IMR-90 (cell line): ENCODE results near the gene OR6S1. TPM values are rescaled to one million over a fixed set of nuclear protein-coding genes. Genes with fewer than 3 reads are reported as not detected.

Source experiments
- ATAC-seq: fragments of 200-7000 bp; cut with Tn5 transposase; 2 replicates; pipeline ENCODE4 v1.9.1; 2020; ENCODE audit warnings: low read depth, mild to moderate bottlenecking, moderate library complexity
- BruUV-seq: library from RNA; stranded (reverse); fragments of 400-500 nt; replicated peaks from 2 replicates; lab custom pipeline; 2021; lab: Mats Ljungman, UMichigan
- CTCF ChIA-PET: fragments of 300-600 bp; formaldehyde crosslinking; extraction: SDS; loops from one replicate; lab custom pipeline; 2021; ENCODE audit warnings: antibody characterized with exemption; lab: Yijun Ruan, JAX
- POLR2A ChIA-PET: fragments of 300-600 bp; sonication (Branson Sonifier 250); formaldehyde crosslinking; loops from one replicate; lab custom pipeline; 2022; ENCODE audit warnings: antibody characterized with exemption; ENCODE audit not compliant: unreplicated experiment; lab: Charles Lee
- DNase-seq: peaks from one replicate; pipeline ENCODE4 v3.0.0; 2013
- H2AFZ ChIP-seq: replicated peaks from 2 replicates; pipeline ENCODE3; 2013; ENCODE audit warnings: low read length, mild to moderate bottlenecking; ENCODE audit not compliant: poor library complexity
- H2AK5ac ChIP-seq: 2 replicates; pipeline ENCODE4 v1.6.1; 2013; ENCODE audit warnings: low read depth, low read length, inconsistent platforms
- H2AK9ac ChIP-seq: replicated peaks from 2 replicates; pipeline ENCODE3; 2013; ENCODE audit warnings: mild to moderate bottlenecking, low read depth, low read length, moderate library complexity; ENCODE audit not compliant: poor library complexity
- H2BK120ac ChIP-seq: 2 replicates; pipeline ENCODE4 v1.6.1; 2013; ENCODE audit warnings: low read depth, low read length, inconsistent platforms
- H2BK15ac ChIP-seq: 3 replicates; pipeline ENCODE4 v1.6.1; 2013; ENCODE audit warnings: low read depth, low read length, inconsistent platforms
- H2BK20ac ChIP-seq: 2 replicates; pipeline ENCODE4 v1.6.1; 2013; ENCODE audit warnings: low read depth, mild to moderate bottlenecking, inconsistent platforms, low read length, moderate library complexity
- H2BK5ac ChIP-seq: 2 replicates; pipeline ENCODE4 v1.6.1; 2013; ENCODE audit warnings: mild to moderate bottlenecking, low read depth, low read length, inconsistent platforms; ENCODE audit not compliant: poor library complexity, severe bottlenecking
- H3K14ac ChIP-seq: replicated peaks from 2 replicates; pipeline ENCODE4 v1.6.1; 2013; ENCODE audit warnings: low read depth, low read length, inconsistent platforms
- H3K18ac ChIP-seq: 2 replicates; pipeline ENCODE4 v1.6.1; 2013; ENCODE audit warnings: low read depth, low read length, control low read depth
- H3K23ac ChIP-seq: 2 replicates; pipeline ENCODE4 v1.6.1; 2013; ENCODE audit warnings: low read depth, low read length, inconsistent platforms
- H3K27ac ChIP-seq: 2 replicates; pipeline ENCODE4 v1.5.1; 2013; ENCODE audit warnings: mild to moderate bottlenecking, control low read depth, low read length; ENCODE audit not compliant: insufficient read depth
- H3K27me3 ChIP-seq: 2 replicates; pipeline ENCODE4 v1.6.1; 2013; ENCODE audit warnings: low read length; ENCODE audit not compliant: control insufficient read depth, insufficient read depth
- H3K36me3 ChIP-seq: 2 replicates; pipeline ENCODE4 v1.6.1; 2013; ENCODE audit warnings: low read length, mixed read lengths; ENCODE audit not compliant: control insufficient read depth, insufficient read depth
- H3K4ac ChIP-seq: 2 replicates; pipeline ENCODE4 v1.6.1; 2013; ENCODE audit warnings: low read depth, low read length, inconsistent platforms
- H3K4me1 ChIP-seq: 2 replicates; pipeline ENCODE4 v1.6.1; 2013; ENCODE audit warnings: low read length, mixed read lengths; ENCODE audit not compliant: control insufficient read depth, insufficient read depth
- H3K4me2 ChIP-seq: 2 replicates; pipeline ENCODE4 v1.6.1; 2013; ENCODE audit warnings: low read depth, mild to moderate bottlenecking, control low read depth, low read length, moderate library complexity
- H3K4me3 ChIP-seq: 2 replicates; pipeline ENCODE4 v1.5.1; 2013; ENCODE audit warnings: low read depth, mild to moderate bottlenecking, control low read depth, low read length, moderate library complexity; ENCODE audit not compliant: insufficient read depth
- H3K56ac ChIP-seq: 2 replicates; pipeline ENCODE4 v1.6.1; 2013; ENCODE audit warnings: low read length, inconsistent platforms; ENCODE audit not compliant: insufficient read depth; ENCODE audit errors: extremely low read depth
- H3K79me1 ChIP-seq, 2 experiments: 2 replicates each; pipeline ENCODE4 v1.6.1; 2013; ENCODE audit warnings: low read length in 2 of 2, inconsistent platforms in 1 of 2, low read depth in 1 of 2
- H3K9ac ChIP-seq: 2 replicates; pipeline ENCODE4 v1.6.1; 2013; ENCODE audit warnings: low read depth, low read length, control low read depth
- H3K9me1 ChIP-seq: 2 replicates; pipeline ENCODE4 v1.6.1; 2013; ENCODE audit warnings: low read length, inconsistent platforms; ENCODE audit not compliant: insufficient read depth
- H3K9me3 ChIP-seq: 2 replicates; pipeline ENCODE4 v1.6.1; 2013; ENCODE audit warnings: low read length; ENCODE audit not compliant: control insufficient read depth, insufficient read depth
- H4K20me1 ChIP-seq: 2 replicates; pipeline ENCODE4 v1.6.1; 2013; ENCODE audit warnings: low read length, inconsistent platforms; ENCODE audit not compliant: insufficient read depth
- H4K5ac ChIP-seq: 2 replicates; pipeline ENCODE4 v1.6.1; 2013; ENCODE audit warnings: mild to moderate bottlenecking, low read depth, low read length, control low read depth
- H4K8ac ChIP-seq, 2 experiments: 2 replicates each; pipeline ENCODE4 v1.6.1; 2013; ENCODE audit warnings: low read depth in 2 of 2, low read length in 2 of 2, control low read depth in 1 of 2, inconsistent platforms in 1 of 2
- H4K91ac ChIP-seq: 2 replicates; pipeline ENCODE4 v1.6.1; 2013; ENCODE audit warnings: low read depth, low read length, inconsistent platforms; ENCODE audit not compliant: insufficient read depth
- BHLHE40 ChIP-seq: fragments of 150-350 bp; IDR thresholded peaks from 2 replicates; pipeline ENCODE4 v1.6.1; 2016; ENCODE audit warnings: mild to moderate bottlenecking, low read depth, low read length
- CEBPB ChIP-seq: IDR thresholded peaks from 2 replicates; pipeline ENCODE4 v1.6.1; 2012; ENCODE audit warnings: low read depth, low read length, improper control_type of control experiment
- CHD1 ChIP-seq: IDR thresholded peaks from 2 replicates; pipeline ENCODE4 v1.6.1; 2012; ENCODE audit warnings: low read depth, low read length, improper control_type of control experiment
- MAFK ChIP-seq: IDR thresholded peaks from 2 replicates; pipeline ENCODE4 v1.6.1; 2012; ENCODE audit warnings: low read depth, low read length, improper control_type of control experiment
- MAZ ChIP-seq: IDR thresholded peaks from 2 replicates; pipeline ENCODE4 v1.6.1; 2012; ENCODE audit warnings: low read depth, mild to moderate bottlenecking, low read length, improper control_type of control experiment, moderate library complexity, borderline replicate concordance
- MXI1 ChIP-seq: IDR thresholded peaks from 2 replicates; pipeline ENCODE4 v1.6.1; 2012; ENCODE audit warnings: low read depth, mild to moderate bottlenecking, low read length, moderate library complexity, borderline replicate concordance
- NFE2L2 ChIP-seq: fragments of 150-350 bp; IDR thresholded peaks from 2 replicates; pipeline ENCODE4 v1.6.1; 2016; ENCODE audit warnings: low read depth, mild to moderate bottlenecking, low read length
- POLR2A ChIP-seq: IDR thresholded peaks from 2 replicates; pipeline ENCODE4 v1.6.1; 2012; ENCODE audit warnings: mild to moderate bottlenecking, low read depth, low read length
- RAD21 ChIP-seq: IDR thresholded peaks from 2 replicates; pipeline ENCODE4 v1.6.1; 2012; ENCODE audit warnings: low read length, improper control_type of control experiment
- RCOR1 ChIP-seq: IDR thresholded peaks from 2 replicates; pipeline ENCODE4 v1.6.1; 2012; ENCODE audit warnings: mild to moderate bottlenecking, low read length, improper control_type of control experiment; ENCODE audit not compliant: insufficient replicate concordance
- WGBS, 2 experiments: methylation state at CpG; one replicate each; pipeline versions ENCODE4 v1.1.5 to v1.1.7; 2013; ENCODE audit warnings: missing lambda C conversion rate in 2 of 2; ENCODE audit not compliant: insufficient read length in 1 of 2; ENCODE audit errors: extremely low coverage in 2 of 2; 5-methylcytosine and 5-hydroxymethylcytosine counted together
- dilution Hi-C: fragments of 300-500 bp; cut with HindIII; formaldehyde crosslinking; loops from one replicate; pipeline ENCODE4 v1.14.3; 2018; ENCODE audit warnings: low sequenced_read_pairs; ENCODE audit not compliant: unreplicated experiment
- in situ Hi-C: fragments of 300-500 bp; cut with MboI; formaldehyde crosslinking; loops from 3 replicates; pipeline ENCODE4 v1.14.3; 2019; ENCODE audit warnings: low sequenced_read_pairs, inconsistent platforms, mixed read lengths
- intact Hi-C: fragments of 100-400 bp; cut with micrococcal nuclease; formaldehyde crosslinking; loops from 2 replicates; pipeline ENCODE4 v1.10.0; 2022
- polyA plus RNA-seq, 3 experiments: library from polyadenylated mRNA; depleted of rRNA; stranded (reverse); fragments of >200 nt; gene quantifications; 2 replicates each; pipeline ENCODE4 v1.2.3, GENCODE V29; 2012; ENCODE audit warnings: low replicate concordance in 1 of 3
- total RNA-seq: library from RNA; depleted of rRNA; stranded (reverse); fragments of >200 nt; gene quantifications from 2 replicates; pipeline ENCODE4 v1.2.3, GENCODE V29; 2012
- TF ChIP-seq, protein P1 (sequence below): conservative IDR thresholded peaks from 2 replicates; pipeline ENCODE4 v1.5.1; 2012; ENCODE audit warnings: mild to moderate bottlenecking, low read depth, low read length, improper control_type of control experiment
- TF ChIP-seq, protein P2 (sequence below): fragments of 150-350 bp; IDR thresholded peaks from 2 replicates; pipeline ENCODE4 v1.6.1; 2017; ENCODE audit warnings: mild to moderate bottlenecking, antibody characterized with exemption, low read length, low read depth
- TF ChIP-seq, protein P3 (sequence below): fragments of 150-350 bp; IDR thresholded peaks from 2 replicates; pipeline ENCODE4 v1.6.1; 2016; ENCODE audit warnings: low read depth, mild to moderate bottlenecking, low read length, moderate library complexity, borderline replicate concordance

Gene OR6S1
- total and polyA plus RNA-seq, 2 of the 4 experiments (the other 2 are of a cell fraction), result not detected

DNA sequence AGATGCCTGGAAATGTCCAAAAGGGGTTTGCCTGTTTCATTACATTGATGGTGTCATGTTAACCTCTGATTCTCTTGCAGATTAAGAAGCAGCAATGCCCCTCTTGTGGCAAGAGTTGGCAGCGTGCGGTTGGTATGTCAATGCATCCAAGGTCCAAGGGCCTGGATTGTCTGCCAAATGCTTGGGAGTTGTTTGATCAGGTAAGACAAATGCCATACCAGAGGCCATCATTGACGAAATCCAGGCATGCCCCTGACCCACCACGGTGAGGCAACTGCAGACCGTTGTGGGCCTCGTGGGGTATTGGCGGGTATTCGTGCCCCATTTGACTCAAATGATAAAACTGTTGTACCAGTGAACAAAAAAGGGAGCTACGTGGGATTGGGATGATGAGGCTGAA is 38.9 kb downstream of the OR6S1 start:
- no peaks in the 10 kb centered on the region for H3K36me3 ChIP-seq
- ATAC-seq (no peak), DNase-seq (no peak)
- no peak overlapping the region for H3K27ac ChIP-seq
- no peaks in the 10 kb centered on the region for H3K27me3 ChIP-seq
- H3K79me1 ChIP-seq, result no peaks in the 10 kb centered on the region
- H2BK15ac ChIP-seq, result no peak overlapping the region
- H3K18ac ChIP-seq, result no peak overlapping the region
- no peak overlapping the region for H4K8ac ChIP-seq
- TF ChIP-seq BHLHE40 (no peak), MXI1 (no peak), MAFK (no peak), CHD1 (no peak), RAD21 (no peak), RCOR1 (no peak), POLR2A (no peak), NFE2L2 (no peak), MAZ (no peak), CEBPB (no peak)
- TF ChIP-seq, protein P1, sequence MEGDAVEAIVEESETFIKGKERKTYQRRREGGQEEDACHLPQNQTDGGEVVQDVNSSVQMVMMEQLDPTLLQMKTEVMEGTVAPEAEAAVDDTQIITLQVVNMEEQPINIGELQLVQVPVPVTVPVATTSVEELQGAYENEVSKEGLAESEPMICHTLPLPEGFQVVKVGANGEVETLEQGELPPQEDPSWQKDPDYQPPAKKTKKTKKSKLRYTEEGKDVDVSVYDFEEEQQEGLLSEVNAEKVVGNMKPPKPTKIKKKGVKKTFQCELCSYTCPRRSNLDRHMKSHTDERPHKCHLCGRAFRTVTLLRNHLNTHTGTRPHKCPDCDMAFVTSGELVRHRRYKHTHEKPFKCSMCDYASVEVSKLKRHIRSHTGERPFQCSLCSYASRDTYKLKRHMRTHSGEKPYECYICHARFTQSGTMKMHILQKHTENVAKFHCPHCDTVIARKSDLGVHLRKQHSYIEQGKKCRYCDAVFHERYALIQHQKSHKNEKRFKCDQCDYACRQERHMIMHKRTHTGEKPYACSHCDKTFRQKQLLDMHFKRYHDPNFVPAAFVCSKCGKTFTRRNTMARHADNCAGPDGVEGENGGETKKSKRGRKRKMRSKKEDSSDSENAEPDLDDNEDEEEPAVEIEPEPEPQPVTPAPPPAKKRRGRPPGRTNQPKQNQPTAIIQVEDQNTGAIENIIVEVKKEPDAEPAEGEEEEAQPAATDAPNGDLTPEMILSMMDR, result no peak
- TF ChIP-seq, protein P2, sequence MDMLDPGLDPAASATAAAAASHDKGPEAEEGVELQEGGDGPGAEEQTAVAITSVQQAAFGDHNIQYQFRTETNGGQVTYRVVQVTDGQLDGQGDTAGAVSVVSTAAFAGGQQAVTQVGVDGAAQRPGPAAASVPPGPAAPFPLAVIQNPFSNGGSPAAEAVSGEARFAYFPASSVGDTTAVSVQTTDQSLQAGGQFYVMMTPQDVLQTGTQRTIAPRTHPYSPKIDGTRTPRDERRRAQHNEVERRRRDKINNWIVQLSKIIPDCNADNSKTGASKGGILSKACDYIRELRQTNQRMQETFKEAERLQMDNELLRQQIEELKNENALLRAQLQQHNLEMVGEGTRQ, result no peak
- TF ChIP-seq, protein P3, sequence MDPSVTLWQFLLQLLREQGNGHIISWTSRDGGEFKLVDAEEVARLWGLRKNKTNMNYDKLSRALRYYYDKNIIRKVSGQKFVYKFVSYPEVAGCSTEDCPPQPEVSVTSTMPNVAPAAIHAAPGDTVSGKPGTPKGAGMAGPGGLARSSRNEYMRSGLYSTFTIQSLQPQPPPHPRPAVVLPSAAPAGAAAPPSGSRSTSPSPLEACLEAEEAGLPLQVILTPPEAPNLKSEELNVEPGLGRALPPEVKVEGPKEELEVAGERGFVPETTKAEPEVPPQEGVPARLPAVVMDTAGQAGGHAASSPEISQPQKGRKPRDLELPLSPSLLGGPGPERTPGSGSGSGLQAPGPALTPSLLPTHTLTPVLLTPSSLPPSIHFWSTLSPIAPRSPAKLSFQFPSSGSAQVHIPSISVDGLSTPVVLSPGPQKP, result no peak
- no peak overlapping the region for H2BK120ac ChIP-seq
- H3K4me2 ChIP-seq, result no peak overlapping the region
- H4K91ac ChIP-seq, result no peak overlapping the region
- no peak overlapping the region for H3K23ac ChIP-seq
- ChIA-PET POLR2A (no interaction called here), CTCF (no interaction called here)
- no peaks in the 10 kb centered on the region for H3K9me3 ChIP-seq
- no peak overlapping the region for H2BK20ac ChIP-seq
- intact Hi-C loops, result no loop called here
- H2AK9ac ChIP-seq, result no peak overlapping the region
- H3K9me1 ChIP-seq, result no peaks in the 10 kb centered on the region
- in situ Hi-C loops, result no loop called here
- H2BK5ac ChIP-seq, result no peak overlapping the region
- dilution Hi-C loops, result no loop called here
- no peaks in the 10 kb centered on the region for H3K4me1 ChIP-seq
- H4K5ac ChIP-seq, result no peak overlapping the region
- no peak overlapping the region for H3K9ac ChIP-seq
- no TSS peak for BruUV-seq
- H3K56ac ChIP-seq, result no peak overlapping the region
- H3K4me3 ChIP-seq, result no peak overlapping the region
- no peak overlapping the region for H3K14ac ChIP-seq
- H4K20me1 ChIP-seq, result no peaks in the 10 kb centered on the region
- WGBS, 2 experiments, result 54% methylated on average over 4 of the region's 9 CpGs; no CpG with 5 or more reads in 1 of the 2 experiments
- no peak overlapping the region for H2AK5ac ChIP-seq
- H3K4ac ChIP-seq, result no peak overlapping the region
- no peak overlapping the region for H2AFZ ChIP-seq
